Activated CD8-positive, alpha-beta memory T cell treated with anti-CD3 and anti-CD28 coated beads, Interleukin-2, amount 50 U/mL, for 24 hours (primary cell): ENCODE measurements around the gene ZNF444.
"Not testable (repeated sequence)": the region's sequence is repeated elsewhere in the genome, so short reads cannot be mapped to it uniquely, and the experiment has no call there.

Experiments
- DNase-seq: peaks from one replicate; pipeline ENCODE4 v3.0.0-alpha.2; 2020; ENCODE audit errors: extremely low read depth

Gene ZNF444

GRCh38 chr19:56175861-56176307 is 34.8 kb downstream of the ZNF444 start, which contains the start of gene GALP:
TSS of gene GALP (plus strand) at chr19:56176008. CDS start at chr19:56177109, 1,101 bp downstream.
- not testable (repeated sequence) for DNase-seq

- DNase-seq: not testable (repeated sequence)
Measured at GRCh38 chr19:56176310-56176709, 35.2 kb downstream of the ZNF444 start.

- no peak for DNase-seq
Measured at GRCh38 chr19:56176881-56177280, 35.8 kb downstream of the ZNF444 start.

GRCh38 chr19:56177564-56178243 is 36.6 kb downstream of the ZNF444 start:
- no peak for DNase-seq

GRCh38 chr19:56189785-56190184 is 48.7 kb downstream of the ZNF444 start:
- DNase-seq: no peak

- DNase-seq: no peak
Measured at GRCh38 chr19:56191115-56191514, 50.0 kb downstream of the ZNF444 start.

GRCh38 chr19:56191711-56192110 is 50.6 kb downstream of the ZNF444 start:
- DNase-seq: no peak

GRCh38 chr19:56193981-56194640 is 53.0 kb downstream of the ZNF444 start:
- DNase-seq: no peak

GRCh38 chr19:56197646-56198045 is 56.6 kb downstream of the ZNF444 start, which contains the start of gene ZSCAN5B:
TSS of gene ZSCAN5B (minus strand) at chr19:56197783. CDS start at chr19:56193052, 4,731 bp downstream.
- DNase-seq: not testable (repeated sequence)

GRCh38 chr19:56199687-56200086 is 58.6 kb downstream of the ZNF444 start:
- DNase-seq: no peak

- no peak for DNase-seq
Measured at GRCh38 chr19:56201973-56202372, 60.9 kb downstream of the ZNF444 start, which contains the start of gene ZSCAN5C. TSS of gene ZSCAN5C (plus strand) at chr19:56202273. CDS start at chr19:56205914, 3,641 bp downstream.

- DNase-seq: not testable (repeated sequence)
Measured at GRCh38 chr19:56207581-56207980, 66.5 kb downstream of the ZNF444 start.

- DNase-seq: no peak
Measured at GRCh38 chr19:56209091-56209490, 68.0 kb downstream of the ZNF444 start.

- DNase-seq: not testable (repeated sequence)
Measured at GRCh38 chr19:56210036-56210435, 68.9 kb downstream of the ZNF444 start.
